ENCODE results near the gene AOC2.

- TF ChIP-seq POLR2A (IDR thresholded peaks at IDR 0.05; ENCODE audit: low read length) (no peak), CTCF (IDR thresholded peaks at IDR 0.05) (no peak), GATA3 (IDR thresholded peaks at IDR 0.05; ENCODE audit: borderline replicate concordance) (no peak; the same call in 1 of the 2 replicates), CHD2 (IDR thresholded peaks at IDR 0.05; ENCODE audit: low read length, partially characterized antibody) (no peak), USF2 (IDR thresholded peaks at IDR 0.05) (no peak), ZFP36 (IDR thresholded peaks at IDR 0.05; ENCODE audit: borderline replicate concordance, partially characterized antibody) (no peak), BHLHE40 (IDR thresholded peaks at IDR 0.05; ENCODE audit: low read depth, low read length) (no peak), REST (IDR thresholded peaks at IDR 0.05) (no peak), RAD21 (conservative IDR thresholded peaks at IDR 0.05 in 1 of 2, IDR thresholded peaks at IDR 0.05 in 1 of 2) (no peak), ZSCAN20 (CRISPR knock-in tag; IDR thresholded peaks at IDR 0.05) (no peak)
These were observed 50.8 kb downstream of the AOC2 start for GRCh38 chr17:42895185-42895555.
